Activated CD4-positive, alpha-beta T cell treated with anti-CD3 and anti-CD28 coated beads, Interleukin-2, amount 10 ng/mL, durations not matched to agents 7 days and 5 days (primary cell): Measurements from ENCODE around the gene ARL5C. TPM values are rescaled to one million over a fixed set of nuclear protein-coding genes. Genes with fewer than 3 reads are reported as not detected.
A peak's percentile ranks its signal among the peaks of the same experiment; 100 is the strongest.

Experiments
- CTCF ChIA-PET: fragments of 350-600 bp; sonication (Branson Sonifier 250); formaldehyde crosslinking; loops from one replicate; lab custom pipeline; 2021; ENCODE audit warnings: antibody characterized with exemption; lab: Charles Lee
- POLR2A ChIA-PET: fragments of 350-600 bp; sonication (Branson Sonifier 250); formaldehyde crosslinking; loops from one replicate; lab custom pipeline; 2021; ENCODE audit warnings: antibody characterized with exemption; lab: Charles Lee
- DNase-seq: peaks from one replicate; pipeline ENCODE4 v3.0.0-alpha.2; 2020
- H3K27ac Mint-ChIP-seq: one replicate; pipeline ENCODE4 v1.8.0; 2021; ENCODE audit warnings: mild to moderate bottlenecking, moderate library complexity, mixed read lengths
- H3K27me3 Mint-ChIP-seq: one replicate; pipeline ENCODE4 v1.8.0; 2021; ENCODE audit warnings: mixed read lengths
- H3K36me3 Mint-ChIP-seq: one replicate; pipeline ENCODE4 v1.8.0; 2021; ENCODE audit warnings: low read depth, mixed read lengths
- H3K4me1 Mint-ChIP-seq: one replicate; pipeline ENCODE4 v1.8.0; 2021; ENCODE audit warnings: mixed read lengths
- H3K4me3 Mint-ChIP-seq: one replicate; pipeline ENCODE4 v1.8.0; 2021; ENCODE audit warnings: mild to moderate bottlenecking, moderate library complexity, mixed read lengths
- H3K9me3 Mint-ChIP-seq: one replicate; pipeline ENCODE4 v1.8.0; 2021; ENCODE audit warnings: mixed read lengths
- total RNA-seq, 2 experiments: library from RNA; stranded (reverse); gene quantifications; one replicate each; pipeline ENCODE4 v1.2.3, GENCODE V29; 2021

ARL5C gene
- total RNA-seq, 2 experiments from 2014 or later: 0.15 TPM; not detected in 1

- Mint-ChIP-seq H3K27me3 (no peaks in the 10 kb centered on the region), H3K4me3 (no peak overlapping the region), H3K4me1 (peaks cover 34% of the 10 kb centered on the region), H3K27ac (no peak overlapping the region), H3K36me3 (peaks cover 16% of the 10 kb centered on the region), H3K9me3 (no peaks in the 10 kb centered on the region)
- ChIA-PET POLR2A (no interaction called here), CTCF (interaction anchor here (1.5 to 3.2 kb wide), 2 partner anchors 18 to 43 kb away, joined by 6 to 8 read pairs; no protein-coding TSS in a partner anchor)
- no peak for DNase-seq
These were observed 26.9 kb upstream of the ARL5C start for GRCh38 chr17:39192901-39193300.

GRCh38 chr17:39191750-39192510 lies 26.0 kb upstream of the ARL5C start:
- no peak for DNase-seq
- H3K4me1 Mint-ChIP-seq: peaks cover 40% of the 10 kb centered on the region
- peaks cover 21% of the 10 kb centered on the region for H3K36me3 Mint-ChIP-seq
- H3K9me3 Mint-ChIP-seq: no peaks in the 10 kb centered on the region
- H3K27me3 Mint-ChIP-seq: no peaks in the 10 kb centered on the region
- POLR2A ChIA-PET: no interaction called here
- no peak overlapping the region for H3K27ac Mint-ChIP-seq
- CTCF ChIA-PET: interaction anchor here (0.6 to 3.2 kb wide), 4 partner anchors 17 to 829 kb away, joined by 3 to 8 read pairs (median 6); no protein-coding TSS in a partner anchor
- H3K4me3 Mint-ChIP-seq: no peak overlapping the region

GRCh38 chr17:39187152-39187830 lies 21.3 kb upstream of the ARL5C start:
- Mint-ChIP-seq H3K36me3 (peaks cover 28% of the 10 kb centered on the region), H3K27me3 (no peaks in the 10 kb centered on the region), H3K27ac (no peak overlapping the region), H3K9me3 (no peaks in the 10 kb centered on the region), H3K4me3 (no peak overlapping the region), H3K4me1 (peaks cover 9% of the 10 kb centered on the region)
- no peak for DNase-seq
- ChIA-PET CTCF (interaction anchor here (1.1 to 1.5 kb wide), 2 partner anchors 12 to 34 kb away, joined by 5 to 7 read pairs; no protein-coding TSS in a partner anchor), POLR2A (no interaction called here)

- Mint-ChIP-seq H3K9me3 (no peaks in the 10 kb centered on the region), H3K27me3 (no peaks in the 10 kb centered on the region), H3K27ac (no peak overlapping the region), H3K4me3 (no peak overlapping the region), H3K36me3 (peaks cover 25% of the 10 kb centered on the region), H3K4me1 (peaks cover 7% of the 10 kb centered on the region)
- POLR2A ChIA-PET: no interaction called here
- DNase-seq: no peak
- CTCF ChIA-PET: interaction anchor here (1.1 to 1.5 kb wide), 2 partner anchors 12 to 33 kb away, joined by 5 to 7 read pairs; no protein-coding TSS in a partner anchor
These were observed 20.6 kb upstream of the ARL5C start for GRCh38 chr17:39186481-39187002.

GRCh38 chr17:39183720-39184119 lies 17.8 kb upstream of the ARL5C start:
- peaks cover 7% of the 10 kb centered on the region for H3K4me1 Mint-ChIP-seq
- no peak for DNase-seq
- ChIA-PET POLR2A (no interaction called here), CTCF (interaction anchor here (0.6 to 1.8 kb wide), 6 partner anchors 9 to 432 kb away, joined by 3 to 12 read pairs (median 4); no protein-coding TSS in a partner anchor)
- H3K27ac Mint-ChIP-seq: no peak overlapping the region
- H3K27me3 Mint-ChIP-seq: no peaks in the 10 kb centered on the region
- H3K9me3 Mint-ChIP-seq: no peaks in the 10 kb centered on the region
- peaks cover 24% of the 10 kb centered on the region for H3K36me3 Mint-ChIP-seq
- no peak overlapping the region for H3K4me3 Mint-ChIP-seq

GRCh38 chr17:39183045-39183444 lies 17.1 kb upstream of the ARL5C start:
- no peak overlapping the region for H3K4me3 Mint-ChIP-seq
- no peak for DNase-seq
- ChIA-PET CTCF (interaction anchor here (0.6 to 1.8 kb wide), 6 partner anchors 8 to 431 kb away, joined by 3 to 12 read pairs (median 4); no protein-coding TSS in a partner anchor), POLR2A (no interaction called here)
- H3K4me1 Mint-ChIP-seq: peaks cover 7% of the 10 kb centered on the region
- H3K9me3 Mint-ChIP-seq: no peaks in the 10 kb centered on the region
- no peaks in the 10 kb centered on the region for H3K27me3 Mint-ChIP-seq
- H3K27ac Mint-ChIP-seq: no peak overlapping the region
- H3K36me3 Mint-ChIP-seq: peaks cover 24% of the 10 kb centered on the region

- H3K9me3 Mint-ChIP-seq: no peaks in the 10 kb centered on the region
- no peak for DNase-seq
- POLR2A ChIA-PET: no interaction called here
- H3K4me1 Mint-ChIP-seq: no peaks in the 10 kb centered on the region
- H3K27me3 Mint-ChIP-seq: no peaks in the 10 kb centered on the region
- H3K4me3 Mint-ChIP-seq: no peak overlapping the region
- CTCF ChIA-PET: no interaction called here
- H3K27ac Mint-ChIP-seq: no peak overlapping the region
- H3K36me3 Mint-ChIP-seq: peaks cover 32% of the 10 kb centered on the region
These were observed 15.3 kb upstream of the ARL5C start for GRCh38 chr17:39181303-39181702.

GRCh38 chr17:39178536-39178935 lies 12.6 kb upstream of the ARL5C start:
- no peaks in the 10 kb centered on the region for H3K27me3 Mint-ChIP-seq
- no peak overlapping the region for H3K4me3 Mint-ChIP-seq
- POLR2A ChIA-PET: no interaction called here
- peaks cover 24% of the 10 kb centered on the region for H3K36me3 Mint-ChIP-seq
- H3K4me1 Mint-ChIP-seq: peaks cover 7% of the 10 kb centered on the region
- no peak overlapping the region for H3K27ac Mint-ChIP-seq
- H3K9me3 Mint-ChIP-seq: no peaks in the 10 kb centered on the region
- DNase-seq: no peak
- CTCF ChIA-PET: interaction anchor here (0.6 to 6.7 kb wide), 2 partner anchors 14 to 118 kb away, joined by 3 to 70 read pairs; partner anchors contain the start of gene ARL5C

GRCh38 chr17:39177256-39177655 lies 11.3 kb upstream of the ARL5C start:
- H3K27me3 Mint-ChIP-seq: no peaks in the 10 kb centered on the region
- H3K27ac Mint-ChIP-seq: no peak overlapping the region
- ChIA-PET CTCF (interaction anchor here (6.7 kb wide), 1 partner anchor 12 kb away, joined by 70 read pairs; the partner anchor contains the start of gene ARL5C), POLR2A (no interaction called here)
- DNase-seq: no peak
- H3K4me1 Mint-ChIP-seq: peaks cover 19% of the 10 kb centered on the region
- peaks cover 15% of the 10 kb centered on the region for H3K36me3 Mint-ChIP-seq
- no peak overlapping the region for H3K4me3 Mint-ChIP-seq
- no peaks in the 10 kb centered on the region for H3K9me3 Mint-ChIP-seq

GRCh38 chr17:39175695-39176093 lies 9.7 kb upstream of the ARL5C start:
- H3K4me1 Mint-ChIP-seq: peaks cover 22% of the 10 kb centered on the region
- no peaks in the 10 kb centered on the region for H3K27me3 Mint-ChIP-seq
- ChIA-PET CTCF (interaction anchor here (0.7 to 6.7 kb wide), 17 partner anchors 8 to 308 kb away, joined by 3 to 70 read pairs (median 3); partner anchors contain the start of genes ARL5C and LASP1), POLR2A (no interaction called here)
- H3K9me3 Mint-ChIP-seq: no peaks in the 10 kb centered on the region
- no peak for DNase-seq
- H3K27ac Mint-ChIP-seq: no peak overlapping the region
- no peak overlapping the region for H3K4me3 Mint-ChIP-seq
- peaks cover 15% of the 10 kb centered on the region for H3K36me3 Mint-ChIP-seq

- no peak overlapping the region for H3K4me3 Mint-ChIP-seq
- ChIA-PET POLR2A (no interaction called here), CTCF (interaction anchor here (0.6 to 6.7 kb wide), 27 partner anchors 8 to 362 kb away, joined by 3 to 70 read pairs (median 3); partner anchors contain the start of genes ARL5C and LASP1)
- H3K27me3 Mint-ChIP-seq: peaks cover 5% of the 10 kb centered on the region
- H3K9me3 Mint-ChIP-seq: no peaks in the 10 kb centered on the region
- peaks cover 15% of the 10 kb centered on the region for H3K36me3 Mint-ChIP-seq
- DNase-seq: peak; percentile 83
- peaks cover 22% of the 10 kb centered on the region for H3K4me1 Mint-ChIP-seq
- H3K27ac Mint-ChIP-seq: no peak overlapping the region
These were observed 9.1 kb upstream of the ARL5C start for GRCh38 chr17:39174920-39175694.
